Activated B cell treated with CpG ODN at 0.5 μM for 24 hours (primary cell): ENCODE results near the gene IRAK4. TPM values are rescaled to one million over a fixed set of nuclear protein-coding genes. Genes with fewer than 3 reads are reported as not detected.

ENCODE experiments used
- ATAC-seq: fragments of 200-7000 bp; cut with Tn5 transposase; one replicate; pipeline ENCODE4 v1.10.0; 2021; ENCODE audit warnings: low read depth, mild to moderate bottlenecking, moderate library complexity
- CTCF ChIA-PET: fragments of 350-600 bp; sonication (Branson Sonifier 250); formaldehyde crosslinking; loops from one replicate; lab custom pipeline; 2021; ENCODE audit warnings: antibody characterized with exemption; lab: Charles Lee
- POLR2A ChIA-PET: fragments of 350-600 bp; sonication (Branson Sonifier 250); formaldehyde crosslinking; loops from one replicate; lab custom pipeline; 2021; ENCODE audit warnings: antibody characterized with exemption; lab: Charles Lee
- DNase-seq: peaks from one replicate; pipeline ENCODE4 v3.0.0; 2022
- H3K27ac Mint-ChIP-seq: one replicate; pipeline ENCODE4 v1.8.0; 2020; ENCODE audit warnings: mixed read lengths
- H3K27me3 Mint-ChIP-seq: one replicate; pipeline ENCODE4 v1.8.0; 2021; ENCODE audit warnings: mixed read lengths
- H3K36me3 Mint-ChIP-seq: one replicate; pipeline ENCODE4 v1.8.0; 2021; ENCODE audit warnings: low read depth, mixed read lengths
- H3K4me1 Mint-ChIP-seq: one replicate; pipeline ENCODE4 v1.8.0; 2021; ENCODE audit warnings: mixed read lengths
- H3K4me3 Mint-ChIP-seq: one replicate; pipeline ENCODE4 v1.8.0; 2020; ENCODE audit warnings: mild to moderate bottlenecking, mixed read lengths
- H3K9me3 Mint-ChIP-seq: one replicate; pipeline ENCODE4 v1.8.0; 2020; ENCODE audit warnings: mixed read lengths
- intact Hi-C: fragments of 100-400 bp; cut with micrococcal nuclease; formaldehyde crosslinking; loops from one replicate; pipeline ENCODE4 v1.15.1; 2024
- total RNA-seq: library from RNA; stranded (reverse); gene quantifications from 2 replicates; pipeline ENCODE4 v1.2.3, GENCODE V29; 2022
- TF ChIP-seq, protein P1 (sequence below): fragments of 200-600 bp; IDR thresholded peaks from one replicate; pipeline ENCODE4 v1.8.0; 2022; ENCODE audit warnings: antibody characterized with exemption, mild to moderate bottlenecking

Gene IRAK4
- total RNA-seq, 1 donor from 2014 or later, result 40.8 TPM

DNA sequence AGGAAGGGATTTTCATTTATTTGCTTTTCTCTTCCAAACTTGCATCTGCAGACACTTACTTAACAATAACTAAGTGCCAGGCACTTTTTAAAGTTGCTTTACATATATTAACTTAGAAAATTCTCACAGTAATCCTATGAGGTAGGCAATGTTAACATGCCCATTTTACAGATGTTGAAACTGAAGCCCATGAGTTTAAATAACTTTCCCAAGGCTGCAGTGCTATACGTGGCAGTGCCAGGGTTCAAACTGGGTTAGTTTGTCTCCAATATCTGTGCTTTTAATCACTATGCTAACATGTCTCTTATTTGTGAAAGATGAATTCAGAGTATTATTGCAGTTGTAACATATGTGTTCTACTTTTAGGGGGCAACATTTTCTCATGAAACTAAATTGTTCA is 30.1 kb upstream of the IRAK4 start:
- CTCF ChIA-PET, result no interaction called here
- TF ChIP-seq, protein P1, sequence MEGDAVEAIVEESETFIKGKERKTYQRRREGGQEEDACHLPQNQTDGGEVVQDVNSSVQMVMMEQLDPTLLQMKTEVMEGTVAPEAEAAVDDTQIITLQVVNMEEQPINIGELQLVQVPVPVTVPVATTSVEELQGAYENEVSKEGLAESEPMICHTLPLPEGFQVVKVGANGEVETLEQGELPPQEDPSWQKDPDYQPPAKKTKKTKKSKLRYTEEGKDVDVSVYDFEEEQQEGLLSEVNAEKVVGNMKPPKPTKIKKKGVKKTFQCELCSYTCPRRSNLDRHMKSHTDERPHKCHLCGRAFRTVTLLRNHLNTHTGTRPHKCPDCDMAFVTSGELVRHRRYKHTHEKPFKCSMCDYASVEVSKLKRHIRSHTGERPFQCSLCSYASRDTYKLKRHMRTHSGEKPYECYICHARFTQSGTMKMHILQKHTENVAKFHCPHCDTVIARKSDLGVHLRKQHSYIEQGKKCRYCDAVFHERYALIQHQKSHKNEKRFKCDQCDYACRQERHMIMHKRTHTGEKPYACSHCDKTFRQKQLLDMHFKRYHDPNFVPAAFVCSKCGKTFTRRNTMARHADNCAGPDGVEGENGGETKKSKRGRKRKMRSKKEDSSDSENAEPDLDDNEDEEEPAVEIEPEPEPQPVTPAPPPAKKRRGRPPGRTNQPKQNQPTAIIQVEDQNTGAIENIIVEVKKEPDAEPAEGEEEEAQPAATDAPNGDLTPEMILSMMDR, result no peak
- Mint-ChIP-seq H3K36me3 (peaks cover 45% of the 10 kb centered on the region), H3K27me3 (no peaks in the 10 kb centered on the region), H3K9me3 (no peaks in the 10 kb centered on the region), H3K4me3 (no peak overlapping the region), H3K27ac (no peak overlapping the region), H3K4me1 (no peaks in the 10 kb centered on the region)
- intact Hi-C loops, result loop anchor here (1.0 kb wide), 1 partner anchor 283 kb away; no protein-coding TSS in a partner anchor
- ATAC-seq (no peak), DNase-seq (no peak)
- POLR2A ChIA-PET, result no interaction called here

DNA sequence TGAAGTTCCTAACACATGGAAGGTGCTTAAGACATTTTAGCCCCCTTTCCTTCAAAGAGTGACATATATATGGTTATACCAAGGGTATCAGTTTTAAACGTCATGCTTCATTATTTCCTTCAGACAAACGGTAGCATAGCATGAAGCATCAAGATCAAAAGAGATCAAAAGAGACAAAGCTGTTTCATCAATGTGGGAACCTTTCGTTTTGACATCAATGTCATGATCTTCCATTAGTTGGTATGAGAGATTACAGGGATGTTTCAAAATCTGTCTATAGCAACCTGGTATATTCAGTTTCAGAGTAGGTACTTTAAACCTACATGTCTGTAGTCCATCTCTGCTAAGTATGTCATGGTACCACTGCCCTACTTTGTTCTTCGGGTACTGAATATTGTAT is 28.5 kb upstream of the IRAK4 start:
- Mint-ChIP-seq H3K4me3 (no peak overlapping the region), H3K36me3 (peaks cover 51% of the 10 kb centered on the region), H3K4me1 (no peaks in the 10 kb centered on the region), H3K9me3 (no peaks in the 10 kb centered on the region), H3K27ac (no peak overlapping the region), H3K27me3 (no peaks in the 10 kb centered on the region)
- DNase-seq, result no peak
- TF ChIP-seq, protein P1, result no peak
- intact Hi-C loops, result no loop called here
- ChIA-PET POLR2A (no interaction called here), CTCF (no interaction called here)
- ATAC-seq, result no peak

DNA sequence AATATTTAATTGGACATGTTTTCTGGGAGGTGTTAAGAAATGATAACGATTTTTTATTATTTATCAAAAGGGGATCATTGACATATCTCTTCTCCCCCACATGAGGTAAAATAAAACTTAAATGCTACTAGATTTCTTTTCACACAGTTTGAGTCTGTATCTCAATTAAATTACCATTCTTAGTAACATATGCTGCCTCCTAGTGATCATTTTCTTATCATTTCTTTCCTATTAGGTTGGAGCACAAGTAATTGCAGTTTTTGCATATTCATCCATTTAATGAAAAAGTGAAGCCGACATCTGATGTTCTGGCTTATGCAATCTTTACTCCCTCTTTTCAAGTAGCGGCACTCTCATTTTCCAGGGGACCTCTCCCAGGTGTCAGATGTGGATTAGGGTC is 25.1 kb upstream of the IRAK4 start:
- CTCF ChIA-PET, result no interaction called here
- ATAC-seq, result no peak

DNA sequence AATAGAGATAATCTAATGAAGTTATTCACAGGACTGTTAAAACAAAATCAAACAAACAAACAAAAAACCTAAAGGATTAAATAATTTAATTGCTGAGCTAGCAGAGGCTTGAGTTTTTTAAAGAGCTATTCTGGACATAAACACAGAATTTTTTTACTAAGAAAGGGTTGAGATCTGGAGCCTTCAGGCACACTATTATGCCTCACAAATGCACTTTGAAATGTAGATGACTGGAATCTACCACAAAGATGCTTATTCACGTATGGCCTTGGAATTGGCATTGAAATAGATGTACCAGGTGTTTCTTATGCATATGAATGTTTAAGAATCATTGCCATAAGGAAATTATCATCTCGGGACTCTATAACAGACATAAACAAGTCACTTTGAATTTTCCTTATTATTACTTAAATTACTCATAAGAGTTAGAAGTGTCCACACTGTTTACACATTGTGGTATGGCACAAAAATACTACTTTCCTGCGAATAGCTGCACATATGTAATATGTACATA is 21.8 kb upstream of the IRAK4 start:
- H3K4me3 Mint-ChIP-seq, result no peak overlapping the region
- ATAC-seq (no peak), DNase-seq (no peak)
- no peaks in the 10 kb centered on the region for H3K9me3 Mint-ChIP-seq
- no peak overlapping the region for H3K27ac Mint-ChIP-seq
- CTCF ChIA-PET, result no interaction called here
- intact Hi-C loops, result no loop called here
- POLR2A ChIA-PET, result no interaction called here
- H3K36me3 Mint-ChIP-seq, result peaks cover 56% of the 10 kb centered on the region
- H3K4me1 Mint-ChIP-seq, result no peaks in the 10 kb centered on the region
- H3K27me3 Mint-ChIP-seq, result no peaks in the 10 kb centered on the region
- TF ChIP-seq, protein P1, result no peak

More for the DNA sequence above, 25.1 kb upstream of the IRAK4 start:
- Mint-ChIP-seq H3K27ac (no peak overlapping the region), H3K4me1 (no peaks in the 10 kb centered on the region), H3K4me3 (no peak overlapping the region), H3K9me3 (no peaks in the 10 kb centered on the region), H3K27me3 (no peaks in the 10 kb centered on the region), H3K36me3 (peaks cover 59% of the 10 kb centered on the region)
- no peak for DNase-seq
- intact Hi-C loops, result no loop called here
- TF ChIP-seq, protein P1, result no peak
- POLR2A ChIA-PET, result no interaction called here

DNA sequence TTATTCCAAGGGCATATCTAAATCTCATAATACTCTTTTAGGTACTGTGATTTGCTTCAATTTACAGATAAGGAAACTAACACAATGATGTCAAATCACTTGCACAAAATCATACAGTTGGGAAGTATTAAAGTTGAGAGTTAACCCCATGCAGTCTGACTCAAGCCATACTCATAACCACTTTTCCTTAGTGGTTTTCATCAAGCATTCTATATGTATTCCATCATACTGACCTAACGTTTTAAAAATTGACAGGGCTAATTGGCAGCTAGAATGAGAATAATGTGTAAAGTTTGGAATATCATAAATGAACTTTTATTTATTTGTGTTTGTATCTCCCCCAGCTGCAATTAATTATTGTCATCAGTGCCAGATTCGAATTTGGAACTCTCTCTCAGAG is 21.1 kb upstream of the IRAK4 start:
- ChIA-PET POLR2A (no interaction called here), CTCF (no interaction called here)
- H3K4me3 Mint-ChIP-seq, result no peak overlapping the region
- ATAC-seq (no peak), DNase-seq (no peak)
- no peaks in the 10 kb centered on the region for H3K27me3 Mint-ChIP-seq
- H3K27ac Mint-ChIP-seq, result no peak overlapping the region
- no peaks in the 10 kb centered on the region for H3K4me1 Mint-ChIP-seq
- peaks cover 57% of the 10 kb centered on the region for H3K36me3 Mint-ChIP-seq
- TF ChIP-seq, protein P1, result no peak
- H3K9me3 Mint-ChIP-seq, result no peaks in the 10 kb centered on the region
- intact Hi-C loops, result no loop called here
